IPS-20b (cell line): ENCODE data around the gene PTPRM.
"Not testable (repeated sequence)": the region's sequence is repeated elsewhere in the genome, so short reads cannot be mapped to it uniquely, and the experiment has no call there.

ENCODE experiments used
- H3K27ac ChIP-seq: one replicate; pipeline ENCODE4 v1.5.1; 2013; ENCODE audit warnings: low read length
- H3K27me3 ChIP-seq: 2 replicates; pipeline ENCODE4 v1.6.1; 2013; ENCODE audit warnings: mild to moderate bottlenecking, low read length, inconsistent platforms; ENCODE audit not compliant: insufficient read depth
- H3K36me3 ChIP-seq: 2 replicates; pipeline ENCODE4 v1.6.1; 2013; ENCODE audit warnings: low read depth, mild to moderate bottlenecking, inconsistent platforms, low read length, moderate library complexity; ENCODE audit not compliant: insufficient read depth
- H3K4me1 ChIP-seq: 2 replicates; pipeline ENCODE4 v1.6.1; 2013; ENCODE audit warnings: mild to moderate bottlenecking, control low read depth, inconsistent platforms, low read length, moderate library complexity; ENCODE audit not compliant: insufficient read depth
- H3K4me3 ChIP-seq: 2 replicates; pipeline ENCODE4 v1.5.1; 2013; ENCODE audit warnings: mild to moderate bottlenecking, low read length, inconsistent platforms
- H3K9ac ChIP-seq: 2 replicates; pipeline ENCODE4 v1.6.1; 2013; ENCODE audit warnings: low read depth, mild to moderate bottlenecking, inconsistent platforms, low read length, moderate library complexity
- H3K9me3 ChIP-seq: 2 replicates; pipeline ENCODE4 v1.6.1; 2013; ENCODE audit warnings: mild to moderate bottlenecking, low read depth, low read length, inconsistent platforms; ENCODE audit not compliant: insufficient read depth

PTPRM gene

DNA sequence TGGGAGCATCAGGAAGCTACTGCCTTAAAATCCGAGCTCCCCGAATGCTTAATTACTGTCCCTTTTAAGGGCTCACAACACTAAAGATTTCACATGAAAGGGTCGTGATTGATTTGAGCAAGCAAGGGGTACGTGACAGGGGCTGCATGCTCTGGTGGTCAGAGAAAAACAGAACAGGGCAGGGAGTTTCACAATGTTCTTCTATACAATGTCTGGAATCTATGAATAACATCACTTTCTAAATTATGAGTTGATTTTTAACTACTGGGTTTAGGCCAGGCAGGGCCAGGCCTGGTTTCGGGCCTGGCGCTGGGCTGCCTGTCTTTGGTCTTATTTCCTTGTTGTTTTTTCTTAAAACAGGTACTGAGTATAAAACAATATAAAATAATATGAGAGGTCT, 169.4 kb downstream of the PTPRM start:
- not testable (repeated sequence) for H3K27ac ChIP-seq, H3K9ac ChIP-seq, H3K4me3 ChIP-seq, H3K36me3 ChIP-seq, H3K27me3 ChIP-seq, H3K9me3 ChIP-seq
- H3K4me1 ChIP-seq: peaks cover 23% of the 10 kb centered on the region

DNA sequence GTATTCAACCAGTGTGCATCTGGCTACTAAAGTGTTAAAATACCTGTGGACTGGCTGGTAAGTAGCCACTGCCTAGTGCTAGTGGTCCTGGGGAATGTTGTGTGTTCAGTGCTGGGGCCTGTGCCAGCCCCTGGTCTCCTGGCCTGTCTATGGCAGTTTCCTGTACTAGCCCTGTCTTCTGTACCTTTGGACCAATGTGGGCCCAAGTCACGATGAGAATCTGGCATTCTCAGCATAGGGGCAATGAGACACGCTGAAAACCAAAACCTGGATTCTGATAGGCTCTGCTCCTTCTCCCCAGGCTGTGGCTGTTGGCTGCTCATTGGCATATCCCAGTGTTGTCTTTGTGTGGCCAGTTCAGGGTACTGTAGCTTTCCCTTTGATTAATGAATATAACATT, 170.4 kb downstream of the PTPRM start:
- Histone ChIP-seq H3K9me3 (peaks cover 8% of the 10 kb centered on the region; the same call in 1 of the 2 replicates), H3K4me1 (peaks cover 29% of the 10 kb centered on the region), H3K27ac (no peak overlapping the region)

DNA sequence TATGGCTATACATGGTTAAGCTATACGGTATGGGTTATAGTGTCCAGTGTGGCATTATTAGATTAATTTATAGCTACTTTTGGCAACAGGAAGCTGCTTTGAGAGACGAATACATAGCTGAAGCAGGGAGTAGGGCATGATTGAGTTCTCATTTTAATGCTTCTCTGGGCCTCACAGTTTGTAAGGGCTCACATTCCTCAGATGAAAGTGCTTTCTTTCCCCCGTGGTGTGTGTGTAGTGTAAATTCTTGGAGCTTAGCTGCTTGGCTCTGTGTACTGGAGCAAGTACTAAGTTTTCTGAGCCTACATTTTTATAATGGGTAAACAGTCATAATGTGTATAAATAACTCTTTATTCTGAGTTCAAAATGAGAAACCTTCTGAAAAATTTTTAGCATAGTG, 173.7 kb downstream of the PTPRM start:
- Histone ChIP-seq H3K9me3 (peaks cover 9% of the 10 kb centered on the region; the same call in 1 of the 2 replicates), H3K27me3 (no peaks in the 10 kb centered on the region), H3K4me1 (peaks cover 24% of the 10 kb centered on the region), H3K36me3 (no peaks in the 10 kb centered on the region), H3K9ac (no peak overlapping the region), H3K27ac (no peak overlapping the region), H3K4me3 (no peak overlapping the region)

More for the DNA sequence above, 170.4 kb downstream of the PTPRM start:
- no peaks in the 10 kb centered on the region for H3K27me3 ChIP-seq
- no peak overlapping the region for H3K9ac ChIP-seq
- no peak overlapping the region for H3K4me3 ChIP-seq
- H3K36me3 ChIP-seq: no peaks in the 10 kb centered on the region

GRCh38 chr18:7741640-7742039, 174.5 kb downstream of the PTPRM start:
- Histone ChIP-seq H3K4me3 (no peak overlapping the region), H3K9ac (peak overlapping the region; percentile 13; the same call in 1 of the 2 replicates), H3K9me3 (peaks cover 12% of the 10 kb centered on the region; the same call in 1 of the 2 replicates), H3K27ac (peak overlapping the region; percentile 46), H3K36me3 (no peaks in the 10 kb centered on the region), H3K4me1 (peaks cover 24% of the 10 kb centered on the region), H3K27me3 (no peaks in the 10 kb centered on the region)

DNA sequence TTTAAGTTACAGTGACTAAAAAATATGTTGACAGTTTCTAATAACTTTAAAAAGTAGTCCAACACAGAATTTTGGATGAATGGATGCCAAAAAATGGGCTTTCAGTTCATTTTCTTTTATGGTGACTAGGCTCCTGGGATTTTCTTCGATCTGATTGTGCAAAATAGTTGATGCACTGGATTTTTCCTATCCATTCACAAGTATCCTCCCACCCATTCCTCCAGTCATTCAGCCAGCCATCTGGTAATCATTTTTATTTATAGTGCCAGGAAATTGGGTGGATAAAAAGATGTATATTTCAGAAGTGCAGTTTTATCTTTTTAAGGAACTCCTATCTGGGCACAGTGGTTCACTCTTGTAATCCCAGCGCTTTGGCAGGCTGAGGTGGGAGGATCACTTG, 175.1 kb downstream of the PTPRM start:
- peaks cover 24% of the 10 kb centered on the region for H3K4me1 ChIP-seq
- H3K27ac ChIP-seq: no peak overlapping the region
- no peak overlapping the region for H3K9ac ChIP-seq
- H3K27me3 ChIP-seq: no peaks in the 10 kb centered on the region
- no peaks in the 10 kb centered on the region for H3K36me3 ChIP-seq
- peaks cover 12% of the 10 kb centered on the region; the same call in 1 of the 2 replicates for H3K9me3 ChIP-seq
- no peak overlapping the region for H3K4me3 ChIP-seq

DNA sequence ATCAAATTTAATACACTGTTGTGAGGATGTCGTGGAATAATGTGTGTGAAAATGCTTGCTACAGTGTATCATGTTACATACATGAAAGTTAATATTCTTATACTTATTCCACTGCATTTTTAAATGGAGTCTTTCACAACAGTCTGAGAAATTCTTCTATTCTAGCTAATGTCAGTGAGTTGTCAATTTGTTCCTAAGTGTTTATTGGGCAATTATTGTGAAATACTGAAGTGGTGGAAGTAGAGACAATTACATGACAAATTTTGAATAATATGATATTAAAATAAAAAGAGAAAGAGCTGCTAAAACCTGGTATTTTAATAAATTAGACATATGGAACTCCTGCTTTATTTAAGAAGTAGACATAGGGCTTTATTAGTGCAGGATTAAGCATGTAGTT, 176.1 kb downstream of the PTPRM start:
- Histone ChIP-seq H3K36me3 (no peaks in the 10 kb centered on the region), H3K27ac (no peak overlapping the region), H3K9ac (no peak overlapping the region), H3K27me3 (no peaks in the 10 kb centered on the region), H3K9me3 (peaks cover 12% of the 10 kb centered on the region; the same call in 1 of the 2 replicates), H3K4me1 (peaks cover 24% of the 10 kb centered on the region), H3K4me3 (no peak overlapping the region)

DNA sequence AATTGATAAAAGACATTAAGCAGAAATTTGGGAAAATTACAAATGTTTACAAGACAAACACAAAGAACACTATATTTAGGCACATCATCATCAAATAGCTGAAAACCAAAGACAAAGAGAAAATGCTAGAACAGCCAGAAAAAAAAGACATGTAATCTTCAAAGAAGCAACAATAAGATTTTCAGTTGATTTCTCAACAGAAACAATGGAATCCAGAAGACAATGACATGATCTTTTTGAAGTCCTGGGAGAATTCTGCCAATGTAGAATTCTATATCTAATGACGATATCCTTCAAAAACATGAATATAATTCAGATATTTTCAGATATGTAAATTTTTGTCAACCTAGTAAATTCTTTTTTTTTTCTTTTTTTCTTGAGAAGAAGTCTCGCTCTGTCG, 179.0 kb downstream of the PTPRM start:
- no peak overlapping the region for H3K9ac ChIP-seq
- H3K4me3 ChIP-seq: no peak overlapping the region
- H3K27me3 ChIP-seq: no peaks in the 10 kb centered on the region
- no peaks in the 10 kb centered on the region for H3K36me3 ChIP-seq
- H3K27ac ChIP-seq: no peak overlapping the region
- H3K4me1 ChIP-seq: peaks cover 27% of the 10 kb centered on the region
- peaks cover 12% of the 10 kb centered on the region; the same call in 1 of the 2 replicates for H3K9me3 ChIP-seq

- Histone ChIP-seq H3K4me1 (peaks cover 17% of the 10 kb centered on the region; the same call in 1 of the 2 replicates), H3K9ac (no peak overlapping the region), H3K27ac (no peak overlapping the region)
Observed at GRCh38 chr18:7748251-7749007, 181.3 kb downstream of the PTPRM start.

GRCh38 chr18:7749008-7749405, 181.9 kb downstream of the PTPRM start:
- peaks cover 12% of the 10 kb centered on the region; the same call in 1 of the 2 replicates for H3K9me3 ChIP-seq
- no peak overlapping the region for H3K27ac ChIP-seq
- no peak overlapping the region for H3K9ac ChIP-seq
- H3K4me1 ChIP-seq: peaks cover 17% of the 10 kb centered on the region; the same call in 1 of the 2 replicates
- no peaks in the 10 kb centered on the region for H3K27me3 ChIP-seq
- H3K36me3 ChIP-seq: no peaks in the 10 kb centered on the region
- no peak overlapping the region for H3K4me3 ChIP-seq

More at GRCh38 chr18:7748251-7749007, 181.3 kb downstream of the PTPRM start:
- Histone ChIP-seq H3K36me3 (no peaks in the 10 kb centered on the region), H3K9me3 (peaks cover 12% of the 10 kb centered on the region; the same call in 1 of the 2 replicates), H3K4me3 (no peak overlapping the region), H3K27me3 (no peaks in the 10 kb centered on the region)

DNA sequence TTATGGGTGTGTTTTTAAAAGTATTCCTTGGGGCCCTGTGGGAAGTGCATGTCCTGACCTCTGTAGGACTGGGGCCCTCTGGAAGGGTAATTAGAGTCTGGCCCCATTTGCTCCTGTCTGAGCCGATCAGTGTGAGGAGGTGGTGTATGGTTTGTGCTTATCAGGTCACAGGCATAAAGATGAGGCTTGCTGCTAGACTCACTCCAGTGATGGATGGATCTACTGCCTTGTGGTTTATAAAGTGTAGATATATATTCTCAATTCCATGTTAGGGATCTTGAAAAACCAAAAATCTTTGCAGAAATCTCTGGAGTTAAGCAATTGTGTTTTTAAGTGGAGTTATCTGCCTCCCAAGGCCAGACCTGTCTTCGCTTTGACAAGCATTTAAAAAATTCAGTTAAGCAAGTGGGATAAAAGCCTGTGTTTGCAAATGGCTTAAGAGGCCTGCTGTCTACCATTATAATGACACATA, 182.4 kb downstream of the PTPRM start:
- Histone ChIP-seq H3K4me1 (peaks cover 17% of the 10 kb centered on the region; the same call in 1 of the 2 replicates), H3K4me3 (no peak overlapping the region), H3K9me3 (peaks cover 12% of the 10 kb centered on the region; the same call in 1 of the 2 replicates), H3K9ac (no peak overlapping the region), H3K27ac (no peak overlapping the region), H3K27me3 (no peaks in the 10 kb centered on the region), H3K36me3 (no peaks in the 10 kb centered on the region)

DNA sequence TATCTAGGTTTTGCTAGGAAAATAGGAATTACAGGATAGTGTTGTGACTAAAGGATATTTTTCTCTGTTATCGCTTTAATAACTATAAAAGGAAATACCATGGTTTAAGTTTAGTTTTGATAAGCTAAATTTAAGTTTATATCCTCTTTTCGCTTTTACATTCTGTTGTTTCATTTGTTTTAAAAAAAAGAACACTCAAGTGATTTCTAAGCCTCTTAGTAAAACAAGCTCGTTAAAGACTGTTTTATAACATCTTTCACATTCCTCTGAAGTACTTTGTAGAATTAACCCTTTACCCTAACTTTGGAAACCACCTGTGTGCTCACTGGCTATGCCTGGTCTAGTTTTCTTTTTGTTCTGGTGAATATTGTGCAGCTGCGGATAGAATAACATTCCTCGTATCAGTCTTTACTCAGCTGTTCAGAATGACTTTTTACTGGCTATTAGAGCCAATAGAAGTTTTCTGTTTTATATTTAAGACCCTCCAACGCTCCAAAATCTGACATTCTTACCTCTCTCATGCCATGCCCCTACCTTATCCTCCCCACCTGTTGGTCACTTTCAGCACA, 183.1 kb downstream of the PTPRM start:
- Histone ChIP-seq H3K9me3 (peaks cover 8% of the 10 kb centered on the region; the same call in 1 of the 2 replicates), H3K27me3 (no peaks in the 10 kb centered on the region), H3K27ac (no peak overlapping the region), H3K4me3 (no peak overlapping the region), H3K9ac (no peak overlapping the region), H3K4me1 (peaks cover 17% of the 10 kb centered on the region; the same call in 1 of the 2 replicates), H3K36me3 (no peaks in the 10 kb centered on the region)
